ENCODE results near the gene DUSP22. TPM values are rescaled to one million over a fixed set of nuclear protein-coding genes. Genes with fewer than 3 reads are reported as not detected.
"Not testable (repeated sequence)": the region's sequence is repeated elsewhere in the genome, so short reads cannot be mapped to it uniquely, and the experiment has no call there.

Gene DUSP22, protein sequence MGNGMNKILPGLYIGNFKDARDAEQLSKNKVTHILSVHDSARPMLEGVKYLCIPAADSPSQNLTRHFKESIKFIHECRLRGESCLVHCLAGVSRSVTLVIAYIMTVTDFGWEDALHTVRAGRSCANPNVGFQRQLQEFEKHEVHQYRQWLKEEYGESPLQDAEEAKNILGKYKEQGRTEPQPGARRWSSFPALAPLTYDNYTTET
- total RNA-seq = 19.7 TPM

GRCh38 chr6:291697-292505 lies at the start of gene DUSP22:
DUSP22 (plus strand) TSS chr6:292487; CDS start chr6:292540, 53 bp downstream.
- DNase-seq = no peak

GRCh38 chr6:246352-246751 lies 45.9 kb upstream of the DUSP22 start:
- no peak for DNase-seq

GRCh38 chr6:247351-247750 lies 44.9 kb upstream of the DUSP22 start:
- DNase-seq = no peak

DNA sequence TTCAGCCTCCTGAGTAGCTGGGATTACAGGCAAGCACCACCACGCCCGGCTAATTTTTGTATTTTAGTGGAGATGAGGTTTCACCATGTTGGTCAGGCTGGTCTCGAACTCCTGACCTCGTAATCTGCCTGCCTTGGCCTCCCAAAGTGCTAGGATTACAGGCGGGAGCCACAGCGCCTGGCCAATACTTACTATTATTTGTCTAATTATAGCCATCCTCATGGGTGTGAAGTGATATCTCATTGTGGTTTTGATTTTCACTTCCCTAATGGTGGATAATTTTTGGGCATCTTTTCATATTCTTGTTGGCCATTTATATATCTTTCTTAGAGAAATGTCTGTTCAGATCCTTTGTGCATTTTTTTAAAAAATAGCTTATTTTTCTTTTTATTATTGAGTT lies 44.2 kb upstream of the DUSP22 start:
- DNase-seq = not testable (repeated sequence)

DNA sequence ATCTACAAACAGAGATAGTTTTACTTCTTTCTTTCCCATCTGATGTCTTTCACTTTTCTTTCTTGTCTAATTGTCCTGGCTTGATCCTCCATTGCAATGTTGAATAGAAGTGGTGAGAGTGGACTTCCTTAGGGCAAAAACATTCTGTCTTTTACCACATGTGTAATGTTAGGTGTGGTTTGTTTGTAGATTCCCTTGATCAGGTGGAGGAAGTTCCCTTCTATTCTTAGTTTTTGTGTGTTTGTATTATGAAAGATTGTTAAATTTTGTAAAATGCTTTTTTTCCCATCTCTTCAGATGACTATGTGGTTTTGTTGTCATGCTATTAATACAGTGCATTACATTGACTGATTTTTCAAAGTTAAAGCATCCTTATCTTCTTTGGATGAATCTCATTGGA lies 41.6 kb upstream of the DUSP22 start:
- no peak for DNase-seq

DNA sequence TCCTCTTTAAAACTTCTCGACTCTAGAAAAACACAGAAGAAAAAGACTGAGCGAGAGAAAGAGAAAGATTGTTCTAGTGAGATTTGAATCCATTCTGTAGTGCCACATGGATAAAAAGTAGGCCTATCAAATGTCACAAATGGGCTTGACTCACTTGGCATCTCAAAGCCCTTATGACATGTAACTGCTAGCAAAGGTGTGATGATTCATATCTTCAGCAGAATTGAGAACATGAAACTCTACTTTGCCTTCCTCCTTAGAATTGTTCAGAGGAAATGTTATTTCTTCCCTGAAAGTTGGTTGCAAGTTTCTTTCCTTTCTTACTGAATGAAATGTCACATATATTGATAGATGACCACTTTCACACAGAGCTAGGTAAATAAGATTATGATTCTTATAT lies 40.4 kb upstream of the DUSP22 start:
- no peak for DNase-seq

GRCh38 chr6:252775-253535 lies 39.3 kb upstream of the DUSP22 start:
- no peak for DNase-seq

DNA sequence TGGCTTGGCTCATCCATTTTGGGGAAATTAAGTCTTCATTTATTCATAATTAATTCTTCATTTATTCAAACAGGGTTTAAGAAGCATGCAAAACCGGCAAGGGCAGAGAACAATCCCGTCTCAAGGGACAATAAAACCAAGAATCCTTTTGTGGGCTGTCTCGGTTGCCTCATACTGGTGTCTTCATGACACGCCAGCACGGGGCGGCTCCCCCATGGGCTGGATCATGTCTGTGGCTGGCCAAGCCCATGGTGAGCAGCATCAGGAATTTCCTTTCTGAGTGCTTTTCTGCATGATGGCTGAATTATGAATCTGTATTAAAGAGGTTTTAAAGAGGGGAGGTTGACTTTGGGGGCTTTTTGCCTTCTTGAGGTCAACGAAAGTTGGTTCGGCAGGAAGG lies 38.3 kb upstream of the DUSP22 start:
- DNase-seq = no peak

GRCh38 chr6:255041-255750 lies 37.1 kb upstream of the DUSP22 start:
- DNase-seq = no peak

DNA sequence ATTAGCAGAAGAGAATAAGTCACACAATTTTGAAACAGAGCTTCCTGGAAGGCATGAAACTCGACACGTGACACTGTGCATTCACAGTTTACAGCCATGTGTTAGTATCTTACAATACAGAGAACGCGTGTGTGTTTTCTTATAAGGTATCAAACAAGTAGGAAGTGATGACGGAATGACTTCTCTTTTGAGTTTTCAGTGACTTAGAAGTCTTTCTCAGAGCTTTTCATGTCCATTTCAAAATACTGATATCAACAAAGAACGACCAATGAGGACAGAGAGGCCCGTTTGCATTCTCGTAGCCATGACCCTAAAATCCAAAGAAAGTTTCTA lies 36.6 kb upstream of the DUSP22 start:
- no peak for DNase-seq

DNA sequence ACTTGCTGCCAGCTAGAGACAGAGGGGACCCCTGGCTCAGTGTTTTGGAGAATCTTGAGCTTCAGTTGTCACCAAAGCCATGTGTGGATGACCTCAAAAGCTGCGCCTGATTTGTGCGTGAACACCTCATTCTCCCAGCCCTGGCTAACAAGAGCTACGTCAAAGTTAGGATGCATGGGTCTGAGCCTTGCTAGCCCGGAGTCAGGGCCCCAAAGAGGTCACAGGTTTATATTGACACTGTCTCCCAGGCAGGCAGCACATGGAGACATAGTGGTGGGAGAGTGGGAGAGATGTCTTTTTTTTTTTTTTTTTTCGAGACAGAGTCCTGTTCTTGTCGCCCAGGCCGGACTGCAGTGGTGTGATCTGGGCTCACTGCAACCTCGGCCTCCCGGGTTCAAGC lies 36.1 kb upstream of the DUSP22 start:
- DNase-seq = no peak

DNA sequence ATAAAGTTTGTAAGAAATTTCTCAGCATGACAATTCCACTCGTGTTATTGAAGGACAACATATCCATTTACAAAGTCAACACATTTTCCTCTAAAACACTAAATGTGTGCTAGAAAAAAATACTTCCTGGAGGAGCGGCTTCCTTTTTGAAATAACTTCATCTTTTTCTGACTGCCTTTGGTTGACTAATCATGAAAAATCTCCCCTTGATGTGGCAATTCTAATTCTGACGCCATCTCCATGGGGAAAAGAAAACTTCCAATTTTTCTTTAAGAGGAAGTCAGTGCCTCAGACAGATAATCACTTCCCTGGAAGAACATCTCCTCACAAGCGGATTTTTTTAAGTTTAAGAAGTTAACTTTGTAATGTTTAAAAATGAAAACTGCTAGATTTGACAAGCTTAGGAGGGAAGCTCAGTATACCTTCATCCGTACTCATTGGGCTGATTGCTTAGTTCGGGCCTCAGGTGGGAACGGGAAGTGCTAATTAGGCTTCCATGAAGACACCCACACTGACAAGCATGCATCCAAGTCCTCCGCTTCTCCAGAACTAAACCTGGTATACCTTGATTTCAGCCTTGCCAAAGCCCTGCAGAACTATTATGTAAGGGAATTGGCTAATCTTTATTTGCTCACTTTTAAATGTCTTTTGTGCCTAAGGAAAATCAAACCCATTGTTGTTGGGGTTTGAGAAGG lies 35.1 kb upstream of the DUSP22 start:
- DNase-seq = no peak

DNA sequence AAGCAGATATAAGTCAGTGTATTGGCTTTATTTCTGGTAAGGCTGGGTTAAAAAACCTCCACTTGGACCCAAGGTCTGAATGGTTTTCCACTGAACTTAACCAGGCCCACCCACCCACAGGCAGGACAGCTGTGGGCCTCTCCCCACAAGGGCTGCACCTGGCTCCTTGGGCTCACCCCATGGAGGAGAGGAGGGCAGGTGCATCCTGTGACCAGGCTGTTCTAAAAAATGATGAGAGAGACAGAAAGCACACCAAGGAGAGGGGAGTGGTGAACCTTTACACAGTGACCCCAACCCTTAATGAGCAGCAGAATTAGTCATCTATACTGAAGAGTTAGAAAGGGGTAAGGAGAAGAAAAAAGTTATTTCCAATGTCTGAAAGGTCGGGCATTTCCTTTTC lies 34.5 kb upstream of the DUSP22 start:
- no peak for DNase-seq

GRCh38 chr6:259316-259715 lies 33.0 kb upstream of the DUSP22 start:
- no peak for DNase-seq

DNA sequence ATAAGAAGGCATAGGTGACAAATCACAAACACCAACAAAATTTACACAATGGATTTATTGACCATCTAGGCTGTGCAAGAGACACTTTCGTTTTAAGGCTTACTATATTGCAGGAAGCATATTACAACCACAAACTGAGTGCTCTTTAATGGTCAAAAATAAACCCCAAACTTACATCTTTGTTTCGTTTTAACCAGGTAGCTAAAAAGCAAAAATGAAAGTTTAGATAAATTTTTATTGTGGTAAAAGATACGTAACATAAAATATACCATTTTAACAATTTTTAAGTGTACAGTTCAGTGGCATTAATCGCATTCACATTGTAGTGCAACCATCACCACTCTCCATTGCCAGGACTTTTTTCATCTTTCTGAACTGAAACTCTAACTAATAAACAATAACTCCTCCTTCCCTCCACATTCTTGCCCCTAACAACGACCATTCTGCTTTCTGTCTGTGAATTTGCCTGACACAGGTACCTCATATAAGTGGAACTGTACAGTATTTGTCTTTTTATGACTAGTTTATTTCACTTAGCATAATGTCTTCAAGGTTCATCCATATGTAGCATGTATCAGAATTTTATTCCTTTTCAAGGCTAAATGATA lies 32.3 kb upstream of the DUSP22 start:
- DNase-seq = no peak

- DNase-seq = no peak
These were observed 27.7 kb upstream of the DUSP22 start for GRCh38 chr6:264626-265025.

- no peak for DNase-seq
These were observed 23.8 kb upstream of the DUSP22 start for GRCh38 chr6:268394-268935.

DNA sequence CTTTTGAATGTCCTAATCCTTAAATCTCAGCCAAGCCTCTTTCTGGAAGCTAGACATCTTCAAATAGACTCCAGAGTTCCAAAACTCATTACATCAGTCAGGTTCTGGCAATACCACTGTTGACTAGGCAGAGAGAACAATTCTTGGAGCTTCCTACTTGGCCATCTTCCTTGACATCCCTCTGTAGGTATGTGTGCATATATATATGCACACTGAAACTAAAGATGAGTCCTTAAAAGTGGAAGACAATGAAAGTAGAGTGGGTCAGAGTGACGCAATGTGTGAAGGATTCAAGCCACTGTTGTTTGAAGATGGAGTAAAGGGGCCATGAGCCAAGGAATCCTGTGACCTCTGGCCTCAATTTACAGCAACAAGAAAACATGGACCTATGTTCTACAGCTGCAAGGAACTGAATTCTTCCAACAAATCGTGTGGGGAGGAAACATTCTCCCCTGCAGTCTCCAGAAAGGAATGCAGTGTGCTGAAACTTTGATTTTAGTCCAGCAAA lies 18.7 kb upstream of the DUSP22 start:
- DNase-seq = no peak

DNA sequence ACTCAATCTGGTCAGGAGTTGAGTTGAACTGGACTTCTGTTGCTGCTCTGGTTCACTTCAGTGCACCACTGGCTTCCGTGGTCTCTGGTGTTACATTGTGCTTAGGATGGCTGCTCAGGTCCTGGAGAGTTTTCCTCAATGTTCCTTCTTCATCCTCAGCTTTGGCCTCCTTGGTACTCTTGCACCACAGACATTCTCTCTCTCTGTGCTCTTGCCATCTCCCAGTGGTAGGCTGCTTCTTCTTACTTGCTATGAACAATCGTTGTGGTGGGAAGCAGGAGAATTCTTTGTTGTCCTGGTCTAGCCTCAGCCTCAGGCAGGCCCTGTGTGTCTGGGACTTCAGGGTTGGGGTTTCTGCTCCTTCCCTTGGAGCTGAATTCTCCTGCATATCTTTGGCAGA lies 14.5 kb upstream of the DUSP22 start:
- no peak for DNase-seq

DNA sequence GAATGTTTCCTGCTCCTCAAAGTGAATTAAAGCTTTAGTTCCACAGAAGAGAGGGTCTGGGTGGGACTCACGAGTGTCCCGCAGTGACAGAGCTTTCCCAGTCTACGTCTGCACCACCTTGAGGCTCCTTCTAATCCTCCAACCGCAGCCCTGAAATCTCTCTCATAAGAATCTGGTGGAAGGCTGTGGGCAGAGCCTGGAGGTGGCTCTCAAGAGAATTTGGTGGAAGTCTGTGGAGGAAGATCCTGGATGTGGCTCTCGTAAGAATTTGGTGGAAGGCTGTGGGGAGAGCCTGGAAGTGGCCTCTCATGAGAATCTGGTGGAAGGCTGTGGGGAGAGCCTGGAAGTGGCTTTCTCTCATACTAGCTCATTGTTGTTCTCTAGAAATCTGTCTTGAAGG lies 13.8 kb upstream of the DUSP22 start:
- no peak for DNase-seq

- no peak for DNase-seq
These were observed 12.8 kb upstream of the DUSP22 start for GRCh38 chr6:279341-280029.

All from skin of body (tissue), 2 donors.